ENCODE results near the gene TXNIP. TPM values are rescaled to one million over a fixed set of nuclear protein-coding genes. Genes with fewer than 3 reads are reported as not detected.

The TXNIP gene
- polyA plus RNA-seq, 1 donor (not counting 4 experiments of a cell fraction or from before 2014, with no cell fraction given), result 159 TPM

GRCh38 chr1:145983960-145984830 is 12.2 kb downstream of the TXNIP start:
- H3K4me1 ChIP-seq (ENCODE audit: control insufficient read depth, extremely low read depth, insufficient read depth, low read length), result peaks cover 43% of the 10 kb centered on the region
- no peak overlapping the region for H3K9ac ChIP-seq (ENCODE audit: control insufficient read depth, extremely low read depth, insufficient read depth, low read length)
- FAIRE-seq (no peak), DNase-seq (ENCODE audit: low read depth, low spot score) (no peak)
- peak overlapping the region; percentile 42 for H3K27ac ChIP-seq (ENCODE audit: control insufficient read depth, insufficient read depth, low read length)
- no peaks in the 10 kb centered on the region for H3K36me3 ChIP-seq (ENCODE audit: control insufficient read depth in 2 of 2, extremely low read depth in 1 of 2, insufficient read depth in 2 of 2, low read length in 2 of 2)
- peak overlapping the region; percentile 35 for H2AFZ ChIP-seq (ENCODE audit: control insufficient read depth, low read length)
- no peaks in the 10 kb centered on the region for H3K79me2 ChIP-seq (ENCODE audit: control insufficient read depth, insufficient read depth, low read length)
- H3K4me3 ChIP-seq (ENCODE audit: control insufficient read depth in 2 of 3, extremely low read depth in 1 of 3, insufficient read depth in 2 of 3, low read depth in 1 of 3, low read length in 3 of 3), result no peak overlapping the region
- H3K9me3 ChIP-seq (ENCODE audit: control insufficient read depth, low read depth, low read length), result no peaks in the 10 kb centered on the region
- dilution Hi-C loops (cut with MboI; ENCODE audit: extremely low pct_ligation_motif_present, low sequenced_read_pairs), result no loop called here
- no peaks in the 10 kb centered on the region for H4K20me1 ChIP-seq (ENCODE audit: control insufficient read depth, extremely low read depth, insufficient read depth, low read length)
- peak overlapping the region; percentile 69 for H3K4me2 ChIP-seq (ENCODE audit: control insufficient read depth, extremely low read depth, insufficient read depth, low read depth, low read length)
- H3K9me1 ChIP-seq (ENCODE audit: control insufficient read depth, extremely low read depth, insufficient read depth, low read length), result no peaks in the 10 kb centered on the region
- H3K27me3 ChIP-seq (ENCODE audit: control insufficient read depth, extremely low read depth, insufficient read depth, low read length), result no peaks in the 10 kb centered on the region
- TF ChIP-seq CTCF (optimal IDR thresholded peaks at IDR 0.05 in 1 of 3, IDR thresholded peaks at IDR 0.05 in 1 of 3, conservative IDR thresholded peaks at IDR 0.05 in 1 of 3; ENCODE audit: extremely low read depth in 1 of 3, insufficient read depth in 2 of 3, low read length in 3 of 3) (no peak), EZH2 (IDR thresholded peaks at IDR 0.05; ENCODE audit: low read length) (no peak)

GRCh38 chr1:145983206-145983675 is 13.1 kb downstream of the TXNIP start:
- no peak for DNase-seq (ENCODE audit: low read depth, low spot score)
- no peaks in the 10 kb centered on the region for H3K79me2 ChIP-seq (ENCODE audit: control insufficient read depth, insufficient read depth, low read length)
- H2AFZ ChIP-seq (ENCODE audit: control insufficient read depth, low read length), result peak overlapping the region; percentile 45
- no peak overlapping the region for H3K27ac ChIP-seq (ENCODE audit: control insufficient read depth, insufficient read depth, low read length)
- FAIRE-seq, result no peak
- H4K20me1 ChIP-seq (ENCODE audit: control insufficient read depth, extremely low read depth, insufficient read depth, low read length), result no peaks in the 10 kb centered on the region
- dilution Hi-C loops (cut with MboI; ENCODE audit: extremely low pct_ligation_motif_present, low sequenced_read_pairs), result no loop called here
- TF ChIP-seq EZH2 (IDR thresholded peaks at IDR 0.05; ENCODE audit: low read length), result no peak
- no peak for TF ChIP-seq CTCF (optimal IDR thresholded peaks at IDR 0.05 in 1 of 3, IDR thresholded peaks at IDR 0.05 in 1 of 3, conservative IDR thresholded peaks at IDR 0.05 in 1 of 3; ENCODE audit: extremely low read depth in 1 of 3, insufficient read depth in 2 of 3, low read length in 3 of 3)
- H3K9ac ChIP-seq (ENCODE audit: control insufficient read depth, extremely low read depth, insufficient read depth, low read length), result no peak overlapping the region
- no peaks in the 10 kb centered on the region for H3K27me3 ChIP-seq (ENCODE audit: control insufficient read depth, extremely low read depth, insufficient read depth, low read length)
- H3K4me2 ChIP-seq (ENCODE audit: control insufficient read depth, extremely low read depth, insufficient read depth, low read depth, low read length), result no peak overlapping the region
- H3K9me3 ChIP-seq (ENCODE audit: control insufficient read depth, low read depth, low read length), result no peaks in the 10 kb centered on the region
- peaks cover 52% of the 10 kb centered on the region for H3K4me1 ChIP-seq (ENCODE audit: control insufficient read depth, extremely low read depth, insufficient read depth, low read length)
- no peaks in the 10 kb centered on the region for H3K36me3 ChIP-seq (ENCODE audit: control insufficient read depth in 2 of 2, extremely low read depth in 1 of 2, insufficient read depth in 2 of 2, low read length in 2 of 2)
- H3K9me1 ChIP-seq (ENCODE audit: control insufficient read depth, extremely low read depth, insufficient read depth, low read length), result no peaks in the 10 kb centered on the region
- H3K4me3 ChIP-seq (ENCODE audit: control insufficient read depth in 2 of 3, extremely low read depth in 1 of 3, insufficient read depth in 2 of 3, low read depth in 1 of 3, low read length in 3 of 3), result no peak overlapping the region

Data from keratinocyte (primary cell).